Measurements from ENCODE around the gene AMIGO3.
"Not testable (repeated sequence)": the region's sequence is repeated elsewhere in the genome, so short reads cannot be mapped to it uniquely, and the experiment has no call there.

AMIGO3 gene

GRCh38 chr3:49686346-49686745 lies 33.1 kb downstream of the AMIGO3 start:
- not testable (repeated sequence) for DNase-seq

DNA sequence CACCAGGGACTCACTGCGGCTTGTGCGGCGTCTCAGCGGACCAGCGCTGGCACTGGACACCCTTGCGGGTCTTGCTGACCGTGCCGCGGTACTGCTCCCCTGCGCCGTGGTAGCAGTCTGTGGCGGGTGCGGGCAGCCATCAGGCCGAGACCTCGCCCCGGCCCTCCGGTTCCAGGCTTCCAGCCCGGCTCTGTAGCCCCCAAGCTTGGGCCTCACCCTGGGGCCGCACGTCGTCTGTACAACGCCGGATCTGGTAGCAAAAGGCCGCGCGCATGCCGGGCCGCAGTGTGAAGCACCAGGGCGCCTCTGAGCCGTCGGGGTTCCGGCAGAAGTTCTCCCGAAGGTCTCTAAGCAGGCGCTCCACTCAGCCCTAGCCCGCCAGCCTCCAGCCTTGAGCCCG lies 33.6 kb downstream of the AMIGO3 start:
- DNase-seq, result not testable (repeated sequence)

DNA sequence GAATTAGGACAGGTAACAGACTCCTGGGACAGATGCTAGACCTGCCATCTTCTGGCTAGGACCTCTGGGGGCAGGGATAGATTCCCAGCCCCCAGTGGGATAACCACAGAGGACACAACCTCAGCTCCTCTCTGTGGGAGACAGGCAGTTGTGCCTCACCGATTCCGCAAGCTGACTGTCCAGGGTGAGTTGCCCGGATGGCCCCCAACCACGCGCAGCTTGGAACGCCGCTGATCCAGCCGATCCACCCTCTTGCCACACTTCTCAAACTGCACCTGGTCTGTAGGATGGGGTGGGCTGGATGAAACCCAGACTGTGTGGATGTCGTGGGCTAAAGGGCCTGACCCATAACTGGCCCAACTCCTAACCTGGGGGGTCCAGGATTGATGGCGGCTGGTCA lies 34.4 kb downstream of the AMIGO3 start:
- not testable (repeated sequence) for DNase-seq

- DNase-seq, result not testable (repeated sequence)
Observed at GRCh38 chr3:49684453-49684852, 35.0 kb downstream of the AMIGO3 start.

DNA sequence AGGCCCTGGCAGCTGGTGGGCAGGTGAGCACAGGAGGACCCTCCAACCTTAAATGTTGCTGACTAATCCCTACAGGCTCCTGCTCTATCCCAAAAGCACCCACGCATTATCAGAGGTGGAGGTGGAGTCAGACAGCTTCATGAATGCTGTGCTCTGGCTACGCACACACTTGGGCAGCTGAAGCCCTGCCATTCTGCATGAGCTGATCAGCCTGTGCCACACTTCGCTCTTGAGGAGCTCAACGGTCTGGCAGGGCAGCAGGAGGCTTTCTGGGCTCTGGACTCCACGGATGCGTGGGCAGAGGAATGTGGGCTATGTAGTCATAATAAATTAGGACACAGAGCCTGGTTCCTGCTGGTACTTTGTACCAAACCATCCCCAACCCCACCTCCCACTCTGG lies 36.3 kb downstream of the AMIGO3 start:
- no peak for DNase-seq

DNA sequence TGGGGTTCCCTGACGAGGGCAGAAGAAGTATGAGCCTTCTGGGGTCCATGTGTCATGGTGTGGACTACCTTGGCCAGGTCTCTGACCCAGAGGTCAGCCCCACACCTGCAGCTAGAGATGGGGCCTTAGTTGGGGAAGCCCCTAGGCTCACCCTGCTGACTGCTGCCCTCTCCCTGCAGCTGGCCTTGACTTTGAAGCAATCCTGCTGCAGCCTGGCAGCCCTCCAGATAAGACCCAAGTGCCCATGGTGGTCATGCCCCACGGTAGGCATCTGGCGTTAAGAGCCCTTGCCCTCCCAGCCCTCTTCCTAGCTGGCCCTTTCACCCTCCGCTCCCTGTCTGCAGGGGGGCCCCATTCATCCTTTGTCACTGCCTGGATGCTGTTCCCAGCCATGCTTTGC lies 37.9 kb downstream of the AMIGO3 start:
- DNase-seq, result no peak

GRCh38 chr3:49681232-49681522 lies 38.3 kb downstream of the AMIGO3 start:
- no peak for DNase-seq

DNA sequence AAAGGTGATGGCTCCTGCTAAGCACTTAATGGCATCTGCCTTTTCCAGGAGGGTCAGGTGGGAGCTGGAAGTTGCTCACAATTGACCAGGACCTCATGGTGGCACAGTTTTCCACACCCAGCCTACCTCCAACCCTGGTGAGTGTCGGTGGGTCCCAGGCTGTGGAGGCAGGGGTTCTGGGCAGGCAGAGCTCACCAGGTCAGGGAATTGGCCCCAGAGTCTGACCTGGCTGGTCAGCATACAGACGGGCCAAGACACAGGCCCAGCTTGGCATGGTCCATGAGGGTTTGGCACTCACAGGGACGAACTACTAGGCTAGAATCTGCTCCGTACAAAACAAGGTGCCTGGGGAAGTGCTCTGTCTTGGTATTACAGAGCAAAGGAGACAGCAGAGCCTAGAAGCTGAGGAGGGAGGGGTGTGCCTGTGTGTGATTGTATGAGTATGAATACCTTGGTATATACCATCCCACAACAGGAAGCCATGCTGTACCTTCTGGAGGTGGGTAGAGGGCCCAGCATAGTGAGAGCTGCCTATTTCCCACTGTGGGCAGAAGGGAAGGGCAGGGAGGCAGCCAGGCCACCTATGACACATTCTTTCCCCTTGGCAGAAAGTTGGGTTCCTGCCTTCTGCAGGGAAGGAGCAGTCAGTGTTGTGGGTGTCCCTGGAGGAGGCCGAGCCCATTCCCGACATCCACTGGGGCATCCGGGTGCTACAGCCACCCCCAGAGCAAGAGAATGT lies 38.8 kb downstream of the AMIGO3 start:
- no peak for DNase-seq

- DNase-seq, result no peak
Observed at GRCh38 chr3:49675912-49676311, 43.6 kb downstream of the AMIGO3 start.

DNA sequence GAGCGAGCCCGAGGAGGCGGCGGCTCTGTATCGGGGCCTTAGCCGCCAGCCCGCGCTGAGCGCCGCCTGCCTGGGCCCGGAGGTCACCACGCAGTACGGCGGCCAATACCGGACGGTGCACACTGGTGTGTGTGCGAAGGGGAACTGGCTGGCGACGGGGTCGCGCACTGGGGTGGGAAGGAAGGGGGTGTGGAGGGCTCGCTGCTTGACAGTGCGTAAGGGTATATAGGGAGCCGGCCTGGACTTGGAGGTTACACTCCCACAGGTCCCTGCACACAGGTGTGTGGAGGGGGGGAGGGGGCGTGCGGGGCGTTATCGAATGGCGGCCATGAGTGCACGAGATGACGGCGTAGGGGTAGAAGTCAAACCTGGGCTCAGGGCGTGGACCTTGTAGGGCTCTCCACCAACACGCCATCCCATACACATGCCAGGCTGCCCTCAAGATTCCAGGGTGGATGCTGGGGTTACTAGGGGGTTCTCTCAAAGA lies 44.9 kb downstream of the AMIGO3 start:
- no peak for DNase-seq

DNA sequence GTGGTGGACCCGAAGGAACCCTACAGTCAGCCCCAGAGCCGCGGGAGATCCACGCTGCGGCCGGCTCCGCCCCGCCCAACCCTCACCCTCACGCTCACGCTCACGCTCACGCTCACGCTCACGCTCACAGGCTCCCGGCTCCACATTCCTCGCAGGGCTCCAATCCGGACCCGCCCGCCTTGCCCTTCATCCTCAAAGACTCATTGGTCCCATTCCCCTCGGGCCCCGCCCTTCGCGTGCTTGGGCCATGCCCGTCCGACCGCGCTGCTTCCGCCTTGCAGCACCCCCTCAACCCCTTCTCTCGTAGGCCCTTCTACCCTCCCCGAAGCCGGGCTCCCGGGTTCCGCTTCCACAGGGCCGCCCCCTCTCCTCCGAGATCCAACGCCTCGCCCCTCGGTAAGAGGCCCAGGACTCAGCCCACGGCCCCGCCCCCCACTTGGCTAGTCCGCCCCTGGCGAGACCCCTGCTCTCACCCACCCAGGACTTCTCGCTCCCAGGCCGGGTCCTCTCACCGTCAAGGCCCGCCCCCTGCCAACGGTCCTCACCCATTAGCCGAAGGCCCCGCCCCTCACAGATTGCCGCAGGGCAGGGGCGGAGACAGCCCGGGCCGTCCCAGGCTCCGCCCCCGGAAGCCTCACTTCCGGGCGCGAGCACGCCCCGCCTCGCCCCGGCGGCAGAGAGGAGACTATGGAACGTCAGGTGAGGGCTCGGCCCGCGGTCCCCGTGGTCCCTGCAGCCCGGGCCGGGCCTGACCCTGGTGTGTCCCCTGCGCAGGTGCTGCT lies 45.6 kb downstream of the AMIGO3 start, which contains the start of gene APEH:
TSS of gene APEH (plus strand) at position 637 of the 782 bp plus-strand sequence. CDS start at position 688, 51 bp downstream.
- peak; percentile 99 for DNase-seq

- DNase-seq, result no peak
Observed at GRCh38 chr3:49673121-49673714, 46.3 kb downstream of the AMIGO3 start.

DNA sequence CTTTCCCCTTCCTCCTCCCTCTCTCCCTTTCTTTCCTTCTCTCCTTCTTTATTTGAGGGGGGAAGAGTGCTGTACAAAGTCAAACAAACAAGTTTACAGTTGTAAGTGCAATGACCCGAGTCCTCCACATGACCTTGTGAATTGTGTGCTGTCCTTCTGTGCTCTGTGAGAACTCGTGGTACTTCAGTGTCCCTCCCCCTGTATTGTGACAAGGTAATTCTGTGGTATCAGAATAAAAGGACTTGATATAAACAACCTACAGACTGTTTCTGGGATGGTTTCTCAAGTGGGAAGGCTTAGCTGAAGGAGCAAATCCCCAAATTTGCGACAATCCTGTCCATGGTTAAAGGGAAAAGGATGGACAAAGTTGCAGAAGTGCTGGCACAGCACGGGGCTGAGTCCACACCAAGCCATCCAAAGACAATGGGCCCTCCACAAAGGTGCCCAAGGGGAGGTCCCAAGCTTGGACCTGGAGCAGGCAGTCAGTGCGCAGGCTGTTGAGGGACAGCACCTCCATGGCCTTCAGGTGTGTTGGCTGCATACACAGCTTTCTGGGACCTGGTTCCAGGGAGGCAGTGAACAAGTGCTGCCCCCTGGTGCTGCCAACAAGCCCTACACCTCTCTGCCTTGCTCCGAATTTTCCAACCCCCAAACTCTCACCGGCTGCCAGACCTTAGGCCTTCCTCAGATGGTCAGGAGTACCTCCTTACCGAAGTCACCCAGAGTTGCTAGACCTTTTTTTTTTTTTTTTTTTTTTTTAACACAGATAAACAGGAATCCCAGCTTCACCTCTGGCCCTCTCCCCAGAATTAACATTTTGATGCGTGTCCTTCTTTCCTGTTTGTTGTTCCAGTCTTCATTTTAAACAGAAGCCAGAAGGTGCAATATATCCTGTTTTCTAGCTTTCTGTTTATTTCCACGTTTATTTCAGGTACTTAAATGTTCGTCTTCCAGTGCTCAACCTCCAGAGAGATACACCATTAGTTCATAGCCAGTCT lies 47.9 kb downstream of the AMIGO3 start:
- DNase-seq, result peak; percentile 64

DNA sequence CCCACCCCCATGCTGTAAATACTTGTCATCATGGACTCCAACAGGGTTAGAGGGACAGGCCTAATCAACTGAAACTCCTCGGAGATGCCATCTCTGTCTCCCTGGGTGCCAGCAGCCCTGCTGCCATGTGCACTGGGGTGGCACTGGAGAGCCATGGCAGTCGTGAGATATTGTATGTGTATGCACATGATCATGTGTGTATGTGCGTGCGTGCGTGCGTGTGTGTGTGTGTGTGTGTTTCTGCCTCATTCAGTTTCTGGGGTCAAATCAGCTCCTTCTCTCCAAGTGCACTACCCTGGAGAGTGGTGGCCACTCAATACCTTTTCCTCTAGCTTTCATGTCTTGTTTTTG lies 48.6 kb downstream of the AMIGO3 start:
- DNase-seq, result no peak

DNA sequence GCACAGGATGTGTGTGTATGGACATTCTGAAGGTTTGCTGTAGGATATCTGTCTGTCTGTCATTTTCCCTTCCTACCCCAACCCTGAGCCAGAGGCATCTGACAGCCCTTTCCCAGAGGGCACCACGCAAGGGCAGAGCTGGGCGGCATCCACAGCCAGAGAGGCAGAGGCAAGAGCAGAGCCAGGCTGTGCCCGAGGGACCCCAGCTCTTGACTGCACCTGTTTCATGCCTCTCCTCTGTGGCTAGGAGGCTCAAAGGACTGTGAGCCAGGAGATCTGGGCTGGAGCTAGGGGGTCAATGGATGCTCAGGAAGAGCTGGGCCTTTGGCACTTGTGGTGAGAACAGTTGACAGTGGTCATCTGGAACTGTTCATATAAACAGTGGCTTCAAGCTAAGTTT lies 50.1 kb downstream of the AMIGO3 start:
- no peak for DNase-seq

- peak; percentile 41 for DNase-seq
Observed at GRCh38 chr3:49668861-49669260, 50.6 kb downstream of the AMIGO3 start.

GRCh38 chr3:49668414-49668797 lies 51.1 kb downstream of the AMIGO3 start:
- peak; percentile 29 for DNase-seq

GRCh38 chr3:49667701-49668413 lies 51.6 kb downstream of the AMIGO3 start:
- DNase-seq, result no peak
